Measurements from ENCODE around the gene PAFAH1B2. TPM values are rescaled to one million over a fixed set of nuclear protein-coding genes. Genes with fewer than 3 reads are reported as not detected.

The PAFAH1B2 gene
- total and polyA plus RNA-seq, 2 experiments from 2014 or later: 25.8 to 58.7 TPM

- TF ChIP-seq CTCF (IDR thresholded peaks at IDR 0.05; ENCODE audit: low read depth, low read length): no peak
- DNase-seq (ENCODE audit: low read depth in 1 of 2, low spot score in 1 of 2): peak in 1 of 2 donors; percentile 56
- Histone ChIP-seq H3K27me3 (no peaks in the 10 kb centered on the region), H3K36me3 (peaks cover 45% of the 10 kb centered on the region), H3K4me1 (ENCODE audit: low read depth) (peaks cover 8% of the 10 kb centered on the region), H3K9me3 (ENCODE audit: low read depth) (no peaks in the 10 kb centered on the region), H3K27ac (peak overlapping the region; percentile 23), H3K4me3 (no peak overlapping the region)
Measured at GRCh38 chr11:117160826-117161225, 16.7 kb downstream of the PAFAH1B2 start.

GRCh38 chr11:117166491-117166890, 22.4 kb downstream of the PAFAH1B2 start:
- Histone ChIP-seq H3K36me3 (peaks cover 74% of the 10 kb centered on the region), H3K9me3 (ENCODE audit: low read depth) (no peaks in the 10 kb centered on the region), H3K4me1 (ENCODE audit: low read depth) (peaks cover 1% of the 10 kb centered on the region), H3K4me3 (no peak overlapping the region), H3K27me3 (no peaks in the 10 kb centered on the region), H3K27ac (no peak overlapping the region)
- no peak for DNase-seq (ENCODE audit: low read depth in 1 of 2, low spot score in 1 of 2)
- no peak for TF ChIP-seq CTCF (IDR thresholded peaks at IDR 0.05; ENCODE audit: low read depth, low read length)

GRCh38 chr11:117169736-117170135, 25.6 kb downstream of the PAFAH1B2 start:
- Histone ChIP-seq H3K9me3 (ENCODE audit: low read depth) (no peaks in the 10 kb centered on the region), H3K36me3 (peaks cover 44% of the 10 kb centered on the region), H3K4me3 (no peak overlapping the region), H3K4me1 (ENCODE audit: low read depth) (peaks cover 19% of the 10 kb centered on the region), H3K27me3 (no peaks in the 10 kb centered on the region), H3K27ac (no peak overlapping the region)
- TF ChIP-seq CTCF (IDR thresholded peaks at IDR 0.05; ENCODE audit: low read depth, low read length): no peak
- no peak for DNase-seq (ENCODE audit: low read depth in 1 of 2, low spot score in 1 of 2)

GRCh38 chr11:117170210-117170609, 26.1 kb downstream of the PAFAH1B2 start:
- no peak overlapping the region for H3K27ac ChIP-seq
- no peak overlapping the region for H3K4me3 ChIP-seq
- no peaks in the 10 kb centered on the region for H3K9me3 ChIP-seq (ENCODE audit: low read depth)
- H3K4me1 ChIP-seq (ENCODE audit: low read depth): peaks cover 19% of the 10 kb centered on the region
- peaks cover 41% of the 10 kb centered on the region for H3K36me3 ChIP-seq
- TF ChIP-seq CTCF (IDR thresholded peaks at IDR 0.05; ENCODE audit: low read depth, low read length): no peak
- H3K27me3 ChIP-seq: no peaks in the 10 kb centered on the region
- DNase-seq (ENCODE audit: low read depth in 1 of 2, low spot score in 1 of 2): peak in 1 of 2 donors; percentile 25

GRCh38 chr11:117171007-117171403, 26.9 kb downstream of the PAFAH1B2 start:
- H3K27ac ChIP-seq: peak overlapping the region; percentile 67
- peaks cover 19% of the 10 kb centered on the region for H3K4me1 ChIP-seq (ENCODE audit: low read depth)
- H3K4me3 ChIP-seq: no peak overlapping the region

More at GRCh38 chr11:117171007-117171403, 26.9 kb downstream of the PAFAH1B2 start:
- Histone ChIP-seq H3K27me3 (no peaks in the 10 kb centered on the region), H3K36me3 (peaks cover 33% of the 10 kb centered on the region), H3K9me3 (ENCODE audit: low read depth) (no peaks in the 10 kb centered on the region)
- no peak for TF ChIP-seq CTCF (IDR thresholded peaks at IDR 0.05; ENCODE audit: low read depth, low read length)
- no peak for DNase-seq (ENCODE audit: low read depth in 1 of 2, low spot score in 1 of 2)

Data from cardiac muscle cell (in vitro differentiated cells and primary cell).